Stimulated activated naive CD8-positive, alpha-beta T cell treated with anti-CD3 and anti-CD28 coated beads, Interleukin-15, Interleukin-2, amounts not matched to agents 100 ng/mL and 50 ng/mL, for 24 hours (primary cell): ENCODE data around the gene ABI3.

Experiments used
- H3K27ac Mint-ChIP-seq: one replicate; pipeline ENCODE4 v1.8.0; 2021; ENCODE audit warnings: mild to moderate bottlenecking, mixed read lengths
- H3K27me3 Mint-ChIP-seq: one replicate; pipeline ENCODE4 v1.8.0; 2021; ENCODE audit warnings: mixed read lengths
- H3K36me3 Mint-ChIP-seq: one replicate; pipeline ENCODE4 v1.8.0; 2021; ENCODE audit warnings: low read depth, mixed read lengths
- H3K4me1 Mint-ChIP-seq: one replicate; pipeline ENCODE4 v1.8.0; 2021; ENCODE audit warnings: low read depth, mixed read lengths
- H3K4me3 Mint-ChIP-seq: one replicate; pipeline ENCODE4 v1.8.0; 2021; ENCODE audit warnings: mild to moderate bottlenecking, mixed read lengths
- H3K9me3 Mint-ChIP-seq: one replicate; pipeline ENCODE4 v1.8.0; 2021; ENCODE audit warnings: mixed read lengths

The ABI3 gene

GRCh38 chr17:49213847-49214246 is 3.3 kb downstream of the ABI3 start:
- Mint-ChIP-seq H3K36me3 (peaks cover 49% of the 10 kb centered on the region), H3K27ac (peak overlapping the region; percentile 95), H3K9me3 (no peaks in the 10 kb centered on the region)

GRCh38 chr17:49214676-49215360 is 4.3 kb downstream of the ABI3 start:
- Mint-ChIP-seq H3K36me3 (peaks cover 52% of the 10 kb centered on the region), H3K27ac (peak overlapping the region; percentile 95), H3K27me3 (no peaks in the 10 kb centered on the region), H3K9me3 (no peaks in the 10 kb centered on the region), H3K4me3 (peak overlapping the region; percentile 80), H3K4me1 (peaks cover 91% of the 10 kb centered on the region)

More at GRCh38 chr17:49213847-49214246, 3.3 kb downstream of the ABI3 start:
- H3K4me3 Mint-ChIP-seq: peak overlapping the region; percentile 53
- no peaks in the 10 kb centered on the region for H3K27me3 Mint-ChIP-seq
- peaks cover 91% of the 10 kb centered on the region for H3K4me1 Mint-ChIP-seq

GRCh38 chr17:49216482-49216881 is 6.0 kb downstream of the ABI3 start:
- H3K9me3 Mint-ChIP-seq: no peaks in the 10 kb centered on the region
- peak overlapping the region; percentile 67 for H3K4me3 Mint-ChIP-seq
- H3K27ac Mint-ChIP-seq: peak overlapping the region; percentile 56
- no peaks in the 10 kb centered on the region for H3K27me3 Mint-ChIP-seq
- peaks cover 81% of the 10 kb centered on the region for H3K4me1 Mint-ChIP-seq
- H3K36me3 Mint-ChIP-seq: peaks cover 57% of the 10 kb centered on the region

GRCh38 chr17:49216953-49217650 is 6.6 kb downstream of the ABI3 start:
- Mint-ChIP-seq H3K36me3 (peaks cover 61% of the 10 kb centered on the region), H3K27ac (peak overlapping the region; percentile 56), H3K9me3 (no peaks in the 10 kb centered on the region), H3K4me3 (peak overlapping the region; percentile 57), H3K4me1 (peaks cover 79% of the 10 kb centered on the region), H3K27me3 (no peaks in the 10 kb centered on the region)

GRCh38 chr17:49217651-49218413 is 7.3 kb downstream of the ABI3 start:
- peaks cover 75% of the 10 kb centered on the region for H3K4me1 Mint-ChIP-seq
- no peaks in the 10 kb centered on the region for H3K9me3 Mint-ChIP-seq
- no peaks in the 10 kb centered on the region for H3K27me3 Mint-ChIP-seq
- peak overlapping the region; percentile 78 for H3K4me3 Mint-ChIP-seq
- H3K36me3 Mint-ChIP-seq: peaks cover 62% of the 10 kb centered on the region
- H3K27ac Mint-ChIP-seq: peak overlapping the region; percentile 98

GRCh38 chr17:49218941-49219913 is 8.7 kb downstream of the ABI3 start:
- no peaks in the 10 kb centered on the region for H3K9me3 Mint-ChIP-seq
- H3K4me3 Mint-ChIP-seq: peak overlapping the region; percentile 78
- H3K36me3 Mint-ChIP-seq: peaks cover 59% of the 10 kb centered on the region
- peak overlapping the region; percentile 93 for H3K27ac Mint-ChIP-seq
- peaks cover 70% of the 10 kb centered on the region for H3K4me1 Mint-ChIP-seq
- H3K27me3 Mint-ChIP-seq: peaks cover 7% of the 10 kb centered on the region

- no peak overlapping the region for H3K4me3 Mint-ChIP-seq
- peaks cover 68% of the 10 kb centered on the region for H3K4me1 Mint-ChIP-seq
- peaks cover 53% of the 10 kb centered on the region for H3K36me3 Mint-ChIP-seq
- no peaks in the 10 kb centered on the region for H3K9me3 Mint-ChIP-seq
- peaks cover 10% of the 10 kb centered on the region for H3K27me3 Mint-ChIP-seq
- peak overlapping the region; percentile 93 for H3K27ac Mint-ChIP-seq
Measured at GRCh38 chr17:49219987-49220386, 9.5 kb downstream of the ABI3 start.

- H3K4me3 Mint-ChIP-seq: peak overlapping the region; percentile 72
- H3K27ac Mint-ChIP-seq: peak overlapping the region; percentile 68
Measured at GRCh38 chr17:49223168-49223516, 12.6 kb downstream of the ABI3 start.

GRCh38 chr17:49223517-49224197 is 13.2 kb downstream of the ABI3 start:
- H3K36me3 Mint-ChIP-seq: peaks cover 28% of the 10 kb centered on the region
- peaks cover 22% of the 10 kb centered on the region for H3K27me3 Mint-ChIP-seq
- peak overlapping the region; percentile 68 for H3K27ac Mint-ChIP-seq

More at GRCh38 chr17:49223168-49223516, 12.6 kb downstream of the ABI3 start:
- H3K27me3 Mint-ChIP-seq: peaks cover 20% of the 10 kb centered on the region
- peaks cover 39% of the 10 kb centered on the region for H3K4me1 Mint-ChIP-seq
- H3K9me3 Mint-ChIP-seq: no peaks in the 10 kb centered on the region
- H3K36me3 Mint-ChIP-seq: peaks cover 31% of the 10 kb centered on the region

GRCh38 chr17:49224198-49224996 is 13.9 kb downstream of the ABI3 start:
- peaks cover 32% of the 10 kb centered on the region for H3K4me1 Mint-ChIP-seq
- H3K36me3 Mint-ChIP-seq: peaks cover 23% of the 10 kb centered on the region
- H3K4me3 Mint-ChIP-seq: peak overlapping the region; percentile 35
- no peak overlapping the region for H3K27ac Mint-ChIP-seq
- H3K9me3 Mint-ChIP-seq: no peaks in the 10 kb centered on the region
- H3K27me3 Mint-ChIP-seq: peaks cover 28% of the 10 kb centered on the region

More at GRCh38 chr17:49223517-49224197, 13.2 kb downstream of the ABI3 start:
- Mint-ChIP-seq H3K9me3 (no peaks in the 10 kb centered on the region), H3K4me1 (peaks cover 34% of the 10 kb centered on the region), H3K4me3 (peak overlapping the region; percentile 72)

- no peaks in the 10 kb centered on the region for H3K9me3 Mint-ChIP-seq
Measured at GRCh38 chr17:49224997-49225337, 14.5 kb downstream of the ABI3 start.

GRCh38 chr17:49225554-49226236 is 15.2 kb downstream of the ABI3 start:
- peak overlapping the region; percentile 13 for H3K4me3 Mint-ChIP-seq
- H3K9me3 Mint-ChIP-seq: no peaks in the 10 kb centered on the region
- H3K27ac Mint-ChIP-seq: no peak overlapping the region
- peaks cover 18% of the 10 kb centered on the region for H3K36me3 Mint-ChIP-seq
- peaks cover 32% of the 10 kb centered on the region for H3K27me3 Mint-ChIP-seq
- H3K4me1 Mint-ChIP-seq: peaks cover 27% of the 10 kb centered on the region

More at GRCh38 chr17:49224997-49225337, 14.5 kb downstream of the ABI3 start:
- Mint-ChIP-seq H3K4me1 (peaks cover 32% of the 10 kb centered on the region), H3K27ac (no peak overlapping the region), H3K4me3 (peak overlapping the region; percentile 35), H3K36me3 (peaks cover 23% of the 10 kb centered on the region), H3K27me3 (peaks cover 32% of the 10 kb centered on the region)
